ENCODE results near the gene NR1D2.
"Not testable (repeated sequence)": the region's sequence is repeated elsewhere in the genome, so short reads cannot be mapped to it uniquely, and the experiment has no call there.

The NR1D2 gene

GRCh38 chr3:23916886-23917678, 28.0 kb upstream of the NR1D2 start, which contains the start of the genes NKIRAS1 and RPL15:
Gene NKIRAS1, minus strand, starts transcription at chr3:23916990. Its CDS starts 6,086 bp downstream, at chr3:23910904.
Gene RPL15, plus strand, starts transcription at chr3:23917132. Its CDS starts 728 bp downstream, at chr3:23917860.
- FAIRE-seq (peak; percentile 85), DNase-seq (ENCODE audit: insufficient read length) (peak; percentile 86)
- TF ChIP-seq POLR2AphosphoS5 (IDR thresholded peaks at IDR 0.05; ENCODE audit: low read depth, low read length) (peak; percentile 100), POLR2A (IDR thresholded peaks at IDR 0.05; ENCODE audit: low read depth, low read length) (peak; percentile 100), TAF1 (IDR thresholded peaks at IDR 0.05; ENCODE audit: borderline replicate concordance, low read depth, low read length) (peak; percentile 99)

- FAIRE-seq; DNase-seq (ENCODE audit: insufficient read length): not testable (repeated sequence)
These were observed 27.3 kb upstream of the NR1D2 start for GRCh38 chr3:23917679-23918303.

DNA sequence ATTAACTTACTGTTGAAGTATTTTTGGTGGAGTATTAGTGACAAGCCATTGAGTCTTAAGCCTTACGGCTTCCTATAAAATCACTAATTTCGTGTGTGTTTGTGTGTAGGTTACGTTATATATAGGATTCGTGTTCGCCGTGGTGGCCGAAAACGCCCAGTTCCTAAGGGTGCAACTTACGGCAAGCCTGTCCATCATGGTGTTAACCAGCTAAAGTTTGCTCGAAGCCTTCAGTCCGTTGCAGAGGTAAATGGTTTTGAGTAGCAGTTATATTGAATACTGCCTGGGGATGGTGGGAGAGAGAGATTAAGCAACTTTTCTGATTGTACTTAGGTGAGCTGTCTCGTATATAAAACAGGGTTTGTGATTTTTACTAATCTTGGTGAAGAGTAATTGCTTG, 26.8 kb upstream of the NR1D2 start:
- DNase-seq (ENCODE audit: insufficient read length); FAIRE-seq: not testable (repeated sequence)

GRCh38 chr3:23919628-23920027, 25.5 kb upstream of the NR1D2 start:
- FAIRE-seq (no peak), DNase-seq (ENCODE audit: insufficient read length) (no peak)
- TF ChIP-seq POLR2A (IDR thresholded peaks at IDR 0.05; ENCODE audit: low read depth, low read length): no peak

GRCh38 chr3:23920151-23920655, 24.9 kb upstream of the NR1D2 start:
- TF ChIP-seq POLR2A (IDR thresholded peaks at IDR 0.05; ENCODE audit: low read depth, low read length): no peak
- TF ChIP-seq POLR2AphosphoS5 (IDR thresholded peaks at IDR 0.05; ENCODE audit: low read depth, low read length): peak; percentile 63
- no peak for TF ChIP-seq TAF1 (IDR thresholded peaks at IDR 0.05; ENCODE audit: borderline replicate concordance, low read depth, low read length)
- DNase-seq (ENCODE audit: insufficient read length) (no peak), FAIRE-seq (no peak)

GRCh38 chr3:23921052-23921511, 24.0 kb upstream of the NR1D2 start:
- no peak for FAIRE-seq
- DNase-seq (ENCODE audit: insufficient read length): no peak
- TF ChIP-seq TAF1 (IDR thresholded peaks at IDR 0.05; ENCODE audit: borderline replicate concordance, low read depth, low read length): no peak
- peak; percentile 75; the same call in 1 of the 2 replicates for TF ChIP-seq POLR2AphosphoS5 (IDR thresholded peaks at IDR 0.05; ENCODE audit: low read depth, low read length)
- TF ChIP-seq POLR2A (IDR thresholded peaks at IDR 0.05; ENCODE audit: low read depth, low read length): peak; percentile 71

GRCh38 chr3:23923786-23924185, 21.3 kb upstream of the NR1D2 start:
- DNase-seq (ENCODE audit: insufficient read length) (no peak), FAIRE-seq (no peak)
- TF ChIP-seq TAF1 (IDR thresholded peaks at IDR 0.05; ENCODE audit: borderline replicate concordance, low read depth, low read length) (no peak), POLR2AphosphoS5 (IDR thresholded peaks at IDR 0.05; ENCODE audit: low read depth, low read length) (no peak), POLR2A (IDR thresholded peaks at IDR 0.05; ENCODE audit: low read depth, low read length) (no peak)

GRCh38 chr3:23926246-23926645, 18.8 kb upstream of the NR1D2 start:
- TF ChIP-seq POLR2AphosphoS5 (IDR thresholded peaks at IDR 0.05; ENCODE audit: low read depth, low read length): no peak
- no peak for TF ChIP-seq POLR2A (IDR thresholded peaks at IDR 0.05; ENCODE audit: low read depth, low read length)
- no peak for TF ChIP-seq TAF1 (IDR thresholded peaks at IDR 0.05; ENCODE audit: borderline replicate concordance, low read depth, low read length)
- DNase-seq (ENCODE audit: insufficient read length) (no peak), FAIRE-seq (no peak)

GRCh38 chr3:23926736-23927135, 18.4 kb upstream of the NR1D2 start:
- DNase-seq (ENCODE audit: insufficient read length) (no peak), FAIRE-seq (no peak)
- TF ChIP-seq POLR2A (IDR thresholded peaks at IDR 0.05; ENCODE audit: low read depth, low read length) (no peak), POLR2AphosphoS5 (IDR thresholded peaks at IDR 0.05; ENCODE audit: low read depth, low read length) (no peak), TAF1 (IDR thresholded peaks at IDR 0.05; ENCODE audit: borderline replicate concordance, low read depth, low read length) (no peak)

DNA sequence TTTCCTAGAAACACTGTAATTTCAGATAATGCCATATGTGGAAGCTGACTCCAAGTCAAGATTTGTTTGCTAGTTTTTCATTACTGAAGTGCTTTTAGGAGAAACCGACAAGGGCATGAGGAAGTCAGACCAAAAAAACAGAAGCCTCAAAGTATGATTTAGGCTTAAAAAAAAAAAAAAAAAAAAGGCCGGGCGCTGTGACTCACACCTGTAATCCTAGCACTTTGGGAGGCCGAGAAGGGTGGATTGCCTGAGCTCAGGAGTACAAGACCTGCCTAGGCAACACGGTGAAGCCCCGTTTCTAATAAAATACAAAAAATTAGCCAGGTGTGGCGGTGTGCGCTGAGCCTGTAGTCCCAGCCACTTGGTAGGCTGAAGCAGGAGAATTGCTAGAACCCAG, 16.6 kb upstream of the NR1D2 start:
- no peak for DNase-seq (ENCODE audit: insufficient read length)
- no peak for FAIRE-seq
- TF ChIP-seq POLR2AphosphoS5 (IDR thresholded peaks at IDR 0.05; ENCODE audit: low read depth, low read length): no peak
- no peak for TF ChIP-seq POLR2A (IDR thresholded peaks at IDR 0.05; ENCODE audit: low read depth, low read length)
- TF ChIP-seq TAF1 (IDR thresholded peaks at IDR 0.05; ENCODE audit: borderline replicate concordance, low read depth, low read length): no peak

- TF ChIP-seq POLR2A (IDR thresholded peaks at IDR 0.05; ENCODE audit: low read depth, low read length): no peak
- TF ChIP-seq TAF1 (IDR thresholded peaks at IDR 0.05; ENCODE audit: borderline replicate concordance, low read depth, low read length): no peak
- TF ChIP-seq POLR2AphosphoS5 (IDR thresholded peaks at IDR 0.05; ENCODE audit: low read depth, low read length): no peak
- no peak for DNase-seq (ENCODE audit: insufficient read length)
- FAIRE-seq: no peak
These were observed 13.5 kb upstream of the NR1D2 start for GRCh38 chr3:23931597-23931996.

- no peak for FAIRE-seq
- TF ChIP-seq POLR2A (IDR thresholded peaks at IDR 0.05; ENCODE audit: low read depth, low read length) (no peak), TAF1 (IDR thresholded peaks at IDR 0.05; ENCODE audit: borderline replicate concordance, low read depth, low read length) (no peak), POLR2AphosphoS5 (IDR thresholded peaks at IDR 0.05; ENCODE audit: low read depth, low read length) (no peak)
- no peak for DNase-seq (ENCODE audit: insufficient read length)
These were observed 12.5 kb upstream of the NR1D2 start for GRCh38 chr3:23932571-23932970.

Measured in GM12892 (cell line).